ENCODE measurements around the gene LHCGR.
"Not testable (repeated sequence)": the region's sequence is repeated elsewhere in the genome, so short reads cannot be mapped to it uniquely, and the experiment has no call there.

LHCGR gene

DNA sequence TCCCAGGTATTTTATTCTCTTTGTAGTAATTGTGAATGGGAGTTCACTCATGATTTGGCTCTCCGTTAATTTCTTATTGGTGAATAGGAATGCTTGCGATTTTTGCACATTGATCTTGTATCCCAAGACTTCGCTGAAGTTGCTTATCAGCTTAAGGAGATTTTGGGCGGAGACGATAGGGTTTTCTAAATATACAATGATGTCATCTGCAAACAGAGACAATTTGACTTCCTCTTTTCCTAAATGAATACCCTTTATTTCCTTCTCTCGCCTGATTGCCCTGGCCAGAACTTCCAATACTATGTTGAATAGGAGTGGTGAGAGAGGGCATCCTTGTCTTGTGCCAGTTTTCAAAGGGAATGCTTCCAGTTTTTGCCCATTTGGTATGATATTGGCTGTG, 51.9 kb downstream of the LHCGR start:
- not testable (repeated sequence) for DNase-seq

DNA sequence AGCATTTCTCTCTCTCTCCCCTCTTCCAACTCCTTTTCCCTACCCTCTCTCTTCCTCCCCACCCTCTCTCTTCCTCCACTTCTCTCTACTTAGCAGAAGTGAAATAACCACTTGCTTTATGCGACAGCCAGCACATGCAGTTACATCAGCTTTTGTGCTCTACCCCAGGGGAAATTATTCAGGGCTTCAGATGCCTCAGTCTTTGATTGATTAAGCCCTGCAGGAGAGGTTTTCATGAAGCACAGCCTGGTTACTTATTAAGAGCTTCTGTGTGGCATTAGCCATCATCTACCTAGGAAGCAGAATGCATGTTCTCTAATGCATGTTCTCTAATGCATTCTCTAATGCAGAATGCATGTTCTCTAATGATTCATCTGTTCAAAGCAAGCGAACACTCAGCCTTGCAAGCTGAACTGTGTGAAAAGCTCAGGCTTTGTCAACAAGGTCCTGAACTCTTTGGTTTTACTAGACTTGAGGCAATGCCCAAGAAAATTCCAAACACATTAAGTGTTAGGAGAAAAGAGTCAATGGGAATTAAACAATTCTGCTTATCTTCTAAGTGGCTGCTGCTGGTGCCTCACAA, 56.1 kb downstream of the LHCGR start:
- no peak for DNase-seq

DNA sequence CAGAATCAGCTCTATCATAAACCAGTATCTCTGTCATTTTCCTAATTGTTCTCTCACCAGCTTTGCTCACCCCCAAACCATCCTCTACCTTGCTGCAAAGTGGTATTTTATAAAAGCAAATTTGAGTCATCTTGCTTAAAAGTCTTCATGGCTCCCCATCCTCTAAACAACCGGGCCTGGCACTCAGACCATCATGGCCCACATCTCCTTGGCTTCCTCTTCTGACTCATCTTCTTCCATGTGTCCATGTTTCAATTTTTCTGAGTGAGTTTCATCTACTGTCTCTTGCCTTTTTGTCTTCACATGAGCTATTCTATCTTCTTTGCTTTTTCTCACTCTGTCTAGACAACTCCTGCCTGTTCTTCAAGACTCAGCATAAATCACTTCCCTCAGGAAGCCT, 58.6 kb downstream of the LHCGR start:
- no peak for DNase-seq

DNA sequence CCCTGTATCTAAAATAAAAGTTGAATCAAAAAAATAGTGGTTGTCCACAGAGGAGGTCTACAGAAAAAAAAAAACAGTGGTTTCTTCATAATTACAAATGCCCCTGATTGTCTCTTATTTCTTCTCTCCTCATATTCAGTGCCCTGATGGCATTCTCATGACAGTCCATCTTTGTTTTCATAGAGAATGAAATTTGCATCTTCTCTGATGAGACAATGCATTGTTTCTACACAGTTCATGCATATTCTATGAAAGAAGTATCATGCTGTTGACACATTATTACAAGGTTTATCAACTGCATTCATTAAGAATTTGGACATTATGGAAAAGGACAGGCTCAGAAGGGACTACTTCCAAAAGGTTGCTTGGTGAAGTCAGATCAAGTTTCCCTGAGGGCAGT, 59.5 kb downstream of the LHCGR start:
- DNase-seq: no peak

DNA sequence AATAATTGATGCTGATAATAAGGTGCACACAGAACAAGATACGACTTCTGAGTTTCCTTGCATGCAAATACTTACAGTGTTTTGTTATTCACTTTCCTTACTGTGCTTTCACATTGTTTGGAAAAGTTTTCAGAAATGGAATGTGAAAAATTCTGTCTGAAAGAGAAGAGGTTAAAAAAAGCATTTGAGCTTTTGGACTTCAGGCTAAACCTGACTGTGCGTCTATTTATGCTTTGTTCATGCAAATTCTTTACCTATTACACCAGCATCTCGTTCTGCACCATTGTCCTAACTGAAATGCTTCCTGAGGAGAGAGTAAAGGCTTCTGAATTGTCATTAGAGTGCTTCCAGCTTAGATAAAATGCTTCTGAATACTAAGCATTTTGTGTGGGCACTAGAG, 61.4 kb downstream of the LHCGR start:
- no peak for DNase-seq

DNA sequence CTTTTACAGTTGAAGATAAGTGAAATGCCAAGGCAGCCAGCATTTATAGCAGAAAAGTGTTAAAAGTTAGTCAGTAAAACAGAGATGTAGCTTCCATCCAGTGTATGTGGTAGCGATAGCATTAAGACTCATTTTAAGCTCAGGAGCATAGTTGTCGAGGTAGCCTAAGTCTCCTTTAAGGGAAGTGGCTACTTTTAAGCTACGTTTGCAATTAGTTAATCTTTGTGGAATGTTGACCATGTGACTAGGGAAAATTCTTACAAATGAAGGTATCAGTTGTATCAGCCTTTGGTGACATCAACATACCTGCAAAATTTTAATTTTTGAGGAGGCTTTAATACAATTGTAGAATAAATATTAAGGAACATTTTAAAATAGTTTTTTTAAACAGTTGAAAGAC, 61.9 kb downstream of the LHCGR start:
- no peak for DNase-seq

DNA sequence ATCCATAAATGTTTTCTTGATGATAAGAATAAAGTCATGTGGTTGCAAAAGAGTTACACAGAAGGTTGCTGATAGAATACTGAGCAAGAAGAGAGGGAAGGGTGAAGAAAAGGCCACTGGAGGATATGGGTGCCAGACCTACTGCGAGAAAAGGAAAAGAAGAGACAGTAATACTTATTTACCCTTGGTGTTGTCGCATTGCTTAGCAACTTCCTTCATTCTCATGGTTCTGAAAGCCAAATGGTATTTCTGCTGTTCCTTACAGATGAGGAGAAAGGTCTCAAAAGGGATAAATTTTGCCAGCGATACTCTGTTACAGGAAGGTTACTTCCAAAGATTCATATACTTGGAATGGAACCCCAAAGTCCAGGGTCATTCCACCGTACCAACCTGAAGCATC, 62.5 kb downstream of the LHCGR start:
- DNase-seq: no peak

DNA sequence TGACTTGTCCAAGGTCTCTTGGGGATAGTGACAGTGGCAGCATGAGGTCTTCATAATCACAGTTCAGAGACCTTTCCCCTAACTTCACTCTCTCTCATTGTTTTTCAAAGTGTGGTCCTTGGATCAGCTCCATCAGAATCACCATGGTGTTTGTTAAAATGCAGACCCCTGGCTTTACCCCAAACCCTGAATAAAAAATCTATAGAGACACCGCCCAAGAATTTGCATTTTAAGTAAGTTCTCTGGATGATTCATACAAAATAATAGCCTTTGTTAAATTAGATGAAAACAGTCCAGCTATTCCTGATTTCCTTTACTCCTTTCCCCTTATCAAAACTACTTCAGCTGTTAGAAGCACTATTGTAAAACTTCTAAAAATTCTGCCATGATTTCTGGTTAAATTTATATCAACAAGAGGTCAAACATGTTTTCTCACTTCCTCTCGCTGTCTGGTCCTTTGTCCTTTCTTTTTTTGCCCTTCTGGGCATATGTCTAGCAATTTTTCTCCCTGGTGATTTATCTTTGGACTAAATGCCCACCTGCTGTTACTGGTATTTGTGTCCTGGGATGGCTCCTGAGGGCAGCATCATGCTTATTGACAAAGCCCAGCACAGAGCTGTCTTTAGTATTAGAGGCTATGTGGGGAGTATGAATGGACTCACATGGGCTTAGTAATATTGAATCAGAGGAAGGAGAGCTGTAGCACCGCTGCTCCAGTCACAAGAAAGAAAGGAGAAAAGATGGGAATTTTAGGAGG, 63.4 kb downstream of the LHCGR start:
- no peak for DNase-seq

DNA sequence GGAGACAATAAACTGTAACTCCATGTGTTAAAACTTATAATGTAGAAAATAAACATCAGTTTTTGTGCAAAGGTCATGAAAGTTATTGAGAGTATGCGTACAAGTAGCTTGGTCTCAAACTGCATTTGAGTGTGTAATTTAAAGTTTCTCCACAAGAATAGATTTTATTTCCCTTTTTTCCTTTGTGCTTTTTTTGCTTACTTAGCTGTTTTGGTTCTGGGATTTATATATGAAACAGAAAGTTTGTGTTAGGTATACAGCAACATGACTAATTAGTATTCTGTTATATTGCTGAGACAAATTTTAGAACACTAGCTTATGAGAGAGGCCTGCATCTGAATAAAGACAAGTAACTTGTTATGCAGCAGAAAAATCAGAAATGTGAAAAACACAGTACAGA, 70.4 kb downstream of the LHCGR start:
- no peak for DNase-seq

DNA sequence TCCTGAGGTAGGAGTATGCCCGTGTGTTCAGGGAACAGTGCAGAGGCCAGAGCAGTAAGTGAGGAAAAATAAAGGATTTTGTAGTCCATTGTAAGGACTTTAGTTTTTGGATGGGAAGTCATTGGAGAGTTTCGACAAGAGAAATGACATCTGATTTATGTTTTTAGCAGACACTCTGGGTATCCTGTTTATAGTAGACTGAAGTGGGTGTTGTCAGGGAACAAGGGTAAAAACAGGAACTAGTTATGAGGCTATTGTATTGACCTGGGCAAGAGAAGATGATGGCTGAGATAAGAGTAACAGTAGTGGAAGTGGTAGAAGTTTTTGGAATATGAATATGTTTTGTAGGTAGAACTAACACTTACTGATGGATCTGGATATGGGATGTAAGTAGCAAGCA, 78.1 kb downstream of the LHCGR start:
- no peak for DNase-seq

DNA sequence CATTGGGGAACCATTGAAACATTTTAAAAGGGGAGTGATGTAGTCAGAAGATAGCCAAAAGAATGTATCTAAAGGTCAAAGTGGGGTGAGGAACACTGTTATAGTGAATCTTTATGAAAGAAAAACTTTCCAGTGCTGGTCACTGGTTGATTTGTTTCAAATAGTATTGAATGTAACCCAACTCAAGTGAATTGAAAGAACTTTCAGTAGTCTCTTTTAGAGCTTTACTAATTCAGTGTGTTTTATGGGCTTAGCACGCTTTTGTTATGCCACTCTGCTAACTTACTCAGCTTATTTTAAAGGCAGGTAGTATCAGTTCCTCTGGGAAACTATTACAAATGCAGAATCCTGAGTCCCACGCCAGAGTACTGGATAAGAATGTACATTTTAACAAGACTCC, 80.6 kb downstream of the LHCGR start:
- no peak for DNase-seq

DNA sequence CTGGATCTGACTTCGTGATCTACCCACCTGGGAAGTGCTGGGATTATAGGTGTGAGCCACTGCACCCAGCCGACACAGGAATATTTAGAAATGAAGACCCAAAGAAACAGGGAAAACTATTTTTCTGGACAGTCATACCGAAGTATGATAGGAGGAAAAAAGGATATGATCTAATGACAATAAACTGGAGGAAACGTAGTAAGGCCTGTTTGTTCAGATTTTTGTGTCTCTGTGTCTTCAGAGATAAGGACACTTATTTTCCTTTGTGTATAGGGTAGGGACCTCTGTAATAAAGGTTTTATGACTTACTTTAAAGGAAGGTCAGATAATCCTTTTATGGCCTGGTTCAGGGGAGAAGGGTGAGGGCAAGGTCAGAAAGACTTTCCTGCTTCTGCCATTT, 81.9 kb downstream of the LHCGR start:
- no peak for DNase-seq

DNA sequence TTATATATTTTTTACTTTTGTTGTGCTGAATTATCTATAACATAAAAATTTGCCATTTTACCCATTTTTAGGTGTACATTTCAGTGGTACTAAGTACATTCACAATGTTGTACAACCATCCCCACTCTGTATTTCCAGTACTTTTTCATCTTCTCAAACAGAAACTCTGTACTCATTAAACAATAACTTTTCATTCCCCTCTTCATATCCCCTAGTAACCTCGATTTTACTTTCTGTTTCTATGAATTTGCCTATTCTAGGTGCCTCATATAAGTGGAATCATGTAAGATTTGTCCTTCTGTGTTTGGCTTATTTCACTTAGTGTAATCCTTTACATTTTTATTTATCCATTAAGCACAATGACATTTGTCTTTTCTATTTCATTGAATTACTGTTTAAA, 86.5 kb downstream of the LHCGR start:
- no peak for DNase-seq

DNA sequence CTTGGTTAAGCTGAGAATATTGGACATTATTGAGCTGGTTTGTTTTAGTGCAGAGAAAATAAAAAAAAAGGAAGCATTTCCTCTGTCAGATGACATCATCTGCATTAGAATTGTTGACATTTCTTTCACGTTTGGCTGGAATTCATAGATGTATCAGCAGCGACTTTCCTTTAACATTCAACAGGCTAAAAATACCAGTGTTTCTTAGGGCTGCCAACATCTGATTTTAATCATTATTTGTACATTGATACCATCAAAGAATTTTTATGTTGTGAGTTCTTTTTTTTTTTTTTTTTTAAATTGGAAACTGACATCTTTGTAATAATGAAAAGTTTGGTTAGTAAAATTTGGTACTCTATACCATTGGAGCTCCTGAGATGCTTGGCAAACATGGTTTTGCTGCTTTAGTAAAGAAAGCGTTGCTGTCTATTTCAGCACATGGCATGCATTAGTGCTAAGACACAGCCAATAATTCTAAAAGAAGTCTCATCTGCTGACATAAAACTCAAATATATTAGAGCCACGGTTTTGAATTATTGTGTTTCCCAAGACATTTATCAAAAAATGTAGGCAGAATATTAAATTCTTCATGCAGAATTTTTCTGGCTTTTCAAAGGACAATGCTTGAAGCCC, 104.2 kb downstream of the LHCGR start:
- DNase-seq: no peak

DNA sequence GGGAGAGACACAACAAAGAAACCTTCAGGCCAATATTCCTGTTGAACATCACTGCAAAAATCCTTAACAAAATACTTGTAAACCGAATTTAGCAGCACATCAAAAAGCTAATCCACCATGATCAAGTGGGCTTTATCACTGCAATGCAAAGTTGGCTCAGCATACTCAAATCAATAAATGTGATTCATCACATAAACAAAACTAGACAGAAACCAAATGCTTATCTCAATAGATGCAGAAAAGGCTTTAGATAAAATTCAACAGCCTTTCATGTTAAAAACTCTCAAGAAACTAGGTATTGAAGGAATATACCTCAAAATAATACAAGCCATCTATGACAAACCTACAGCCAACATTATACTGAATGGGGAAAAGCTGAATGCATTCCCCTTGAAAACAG, 117.3 kb downstream of the LHCGR start:
- DNase-seq: no peak
